NT2/D1 (cell line): Measurements from ENCODE around the gene EEFSEC.

Experiments used
- DNase-seq: peaks from one replicate; pipeline ENCODE4 v3.0.0-alpha.2; 2011; ENCODE audit warnings: low read depth, low spot score
- H3K27me3 ChIP-seq: 2 replicates; pipeline ENCODE4 v1.6.0; 2011; ENCODE audit warnings: mild to moderate bottlenecking; ENCODE audit not compliant: insufficient read length, insufficient read depth
- H3K36me3 ChIP-seq: 2 replicates; pipeline ENCODE4 v1.6.1; 2011; ENCODE audit warnings: mild to moderate bottlenecking, low read length, mixed read lengths; ENCODE audit not compliant: insufficient read depth, insufficient read length
- H3K4me1 ChIP-seq: 2 replicates; pipeline ENCODE4 v1.5.1; 2011; ENCODE audit not compliant: insufficient read depth, insufficient read length
- H3K4me3 ChIP-seq: 2 replicates; pipeline ENCODE4 v1.5.1; 2011; ENCODE audit warnings: low read depth; ENCODE audit not compliant: insufficient read length
- H3K9ac ChIP-seq: 2 replicates; pipeline ENCODE4 v1.6.0; 2011; ENCODE audit warnings: low read depth; ENCODE audit not compliant: insufficient read length
- H3K9me3 ChIP-seq: 2 replicates; pipeline ENCODE4 v1.5.1; 2011; ENCODE audit warnings: mild to moderate bottlenecking, low read length; ENCODE audit not compliant: insufficient read depth
- SUZ12 ChIP-seq: IDR thresholded peaks from 2 replicates; pipeline ENCODE4 v1.6.1; 2011; ENCODE audit not compliant: insufficient read length, insufficient read depth; ENCODE audit errors: extremely low read depth
- YY1 ChIP-seq: IDR thresholded peaks from 2 replicates; pipeline ENCODE4 v1.6.1; 2011; ENCODE audit not compliant: insufficient read length, insufficient read depth
- ZNF274 ChIP-seq: IDR thresholded peaks from 2 replicates; pipeline ENCODE4 v1.6.1; 2011; ENCODE audit warnings: mild to moderate bottlenecking, low read depth, low read length

EEFSEC gene

DNA sequence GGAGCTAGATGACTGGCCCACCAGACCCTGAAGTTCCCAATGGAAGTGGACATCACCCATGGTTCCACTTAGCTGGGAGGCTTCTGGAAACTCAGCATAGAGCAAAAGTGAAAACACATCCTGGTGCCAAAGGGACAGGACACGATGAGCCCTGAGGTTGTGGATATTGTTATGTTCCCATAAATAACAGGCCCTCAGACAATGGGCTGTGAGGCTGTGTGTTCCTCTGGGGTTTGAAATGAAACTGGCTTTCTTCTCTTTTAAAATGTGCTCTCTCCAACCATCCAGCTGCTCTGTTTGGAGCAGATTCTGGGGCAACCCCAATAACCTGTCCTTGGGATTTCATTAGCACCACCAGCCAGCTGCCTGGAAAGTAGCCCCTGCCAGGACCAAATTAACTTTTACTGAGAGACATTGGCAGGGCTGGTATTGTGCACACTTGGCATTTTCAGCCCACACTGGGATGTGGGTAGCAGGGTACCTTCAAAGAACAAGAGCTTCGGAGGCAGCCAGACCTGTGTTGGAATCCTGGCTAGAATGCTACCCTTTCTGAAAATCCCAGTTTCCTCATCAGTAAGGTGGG is 215.9 kb downstream of the EEFSEC start:
- Histone ChIP-seq H3K9ac (no peak overlapping the region), H3K36me3 (no peaks in the 10 kb centered on the region), H3K4me3 (no peak overlapping the region), H3K9me3 (no peaks in the 10 kb centered on the region), H3K27me3 (no peaks in the 10 kb centered on the region), H3K4me1 (peaks cover 17% of the 10 kb centered on the region)
- no peak for DNase-seq
- TF ChIP-seq SUZ12: no peak
- TF ChIP-seq ZNF274: no peak
- no peak for TF ChIP-seq YY1

DNA sequence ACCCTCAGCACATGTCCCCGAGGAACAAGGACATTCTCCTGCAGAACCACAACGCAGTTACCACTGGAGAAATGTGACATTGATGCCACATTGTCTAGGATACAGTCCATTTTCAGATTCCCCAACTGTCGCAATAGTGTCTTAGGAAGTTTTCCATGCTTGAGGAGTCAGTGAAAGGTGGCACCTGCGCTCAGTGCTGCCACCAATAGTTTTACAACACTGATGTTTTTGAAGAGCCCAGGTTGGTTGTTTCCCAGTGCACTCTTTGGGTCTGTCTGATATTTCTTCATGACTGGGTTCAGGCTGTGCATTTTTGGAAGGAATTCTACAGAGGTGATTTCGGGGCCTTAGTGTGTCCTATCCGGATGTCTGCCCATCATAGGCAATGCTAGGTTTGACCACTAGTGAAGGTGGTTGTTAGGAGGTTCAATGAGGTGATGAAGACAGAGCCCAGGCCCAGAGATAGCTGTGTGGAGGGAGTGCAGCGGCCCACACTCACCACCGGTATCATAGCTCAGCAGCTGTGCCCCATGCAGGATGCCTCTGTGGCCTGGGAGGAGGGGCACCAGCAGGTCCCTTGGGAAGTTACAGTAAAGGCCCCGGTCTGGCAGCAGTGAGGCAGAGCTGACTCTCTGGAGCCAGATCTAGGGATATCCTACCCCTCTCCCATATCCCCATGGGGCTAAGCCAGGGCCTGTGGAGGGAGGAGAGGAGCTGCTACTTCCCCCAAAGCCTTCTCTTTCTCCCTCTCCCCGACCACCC is 216.8 kb downstream of the EEFSEC start:
- no peaks in the 10 kb centered on the region for H3K9me3 ChIP-seq
- H3K9ac ChIP-seq: no peak overlapping the region
- no peak for DNase-seq
- TF ChIP-seq SUZ12 (no peak), ZNF274 (no peak)
- no peaks in the 10 kb centered on the region for H3K36me3 ChIP-seq
- H3K27me3 ChIP-seq: no peaks in the 10 kb centered on the region
- H3K4me1 ChIP-seq: peaks cover 17% of the 10 kb centered on the region
- no peak overlapping the region for H3K4me3 ChIP-seq

GRCh38 chr3:128372281-128372680 is 219.0 kb downstream of the EEFSEC start:
- H3K27me3 ChIP-seq: no peaks in the 10 kb centered on the region
- H3K9ac ChIP-seq: no peak overlapping the region
- H3K9me3 ChIP-seq: no peaks in the 10 kb centered on the region
- H3K4me3 ChIP-seq: no peak overlapping the region
- peaks cover 14% of the 10 kb centered on the region for H3K4me1 ChIP-seq
- H3K36me3 ChIP-seq: no peaks in the 10 kb centered on the region
- TF ChIP-seq YY1: no peak
- no peak for TF ChIP-seq SUZ12
- no peak for TF ChIP-seq ZNF274
- no peak for DNase-seq

DNA sequence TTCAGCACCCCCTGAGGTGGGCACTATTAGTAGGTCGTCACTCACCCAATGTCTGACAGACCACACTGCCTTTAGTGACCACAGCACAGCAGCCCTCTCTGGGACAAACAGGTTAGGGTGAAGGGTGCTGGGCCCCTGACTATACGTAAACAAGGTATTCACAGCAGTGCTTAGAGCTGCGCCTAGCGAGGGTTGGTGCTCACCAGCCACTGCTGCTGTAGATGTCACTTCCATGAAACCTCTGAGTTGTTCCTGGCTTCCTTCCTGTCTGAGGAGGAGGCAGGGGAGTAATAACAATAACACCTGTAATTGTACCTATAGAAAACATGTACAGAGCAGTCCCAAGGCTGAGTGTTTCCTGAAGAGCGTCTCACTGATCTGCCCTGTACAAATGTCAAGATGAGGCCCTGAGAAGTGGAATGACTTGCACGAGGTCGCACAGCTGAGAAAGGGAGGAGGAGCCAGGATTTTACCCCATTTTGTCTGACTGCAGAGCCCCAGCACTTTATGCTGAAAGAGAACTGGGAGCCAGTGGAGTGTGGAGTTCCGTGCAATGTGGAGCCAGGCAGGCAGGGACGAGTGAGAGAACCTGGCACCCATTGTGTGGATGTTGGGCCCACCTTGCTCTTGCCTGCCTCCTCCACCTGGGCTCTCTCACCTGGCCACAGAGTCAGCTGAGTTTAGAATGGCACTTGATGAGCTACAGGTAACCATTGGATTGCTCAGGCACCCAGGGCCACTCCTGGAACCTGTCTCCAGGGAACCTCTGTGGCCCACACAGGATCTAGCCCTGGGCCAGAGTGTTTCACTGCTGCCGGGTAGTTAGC is 219.6 kb downstream of the EEFSEC start:
- H3K9ac ChIP-seq: no peak overlapping the region
- H3K4me1 ChIP-seq: peaks cover 9% of the 10 kb centered on the region
- no peaks in the 10 kb centered on the region for H3K36me3 ChIP-seq
- H3K4me3 ChIP-seq: no peak overlapping the region
- no peaks in the 10 kb centered on the region for H3K9me3 ChIP-seq
- TF ChIP-seq SUZ12 (no peak), YY1 (no peak), ZNF274 (no peak)
- no peaks in the 10 kb centered on the region for H3K27me3 ChIP-seq
- no peak for DNase-seq

DNA sequence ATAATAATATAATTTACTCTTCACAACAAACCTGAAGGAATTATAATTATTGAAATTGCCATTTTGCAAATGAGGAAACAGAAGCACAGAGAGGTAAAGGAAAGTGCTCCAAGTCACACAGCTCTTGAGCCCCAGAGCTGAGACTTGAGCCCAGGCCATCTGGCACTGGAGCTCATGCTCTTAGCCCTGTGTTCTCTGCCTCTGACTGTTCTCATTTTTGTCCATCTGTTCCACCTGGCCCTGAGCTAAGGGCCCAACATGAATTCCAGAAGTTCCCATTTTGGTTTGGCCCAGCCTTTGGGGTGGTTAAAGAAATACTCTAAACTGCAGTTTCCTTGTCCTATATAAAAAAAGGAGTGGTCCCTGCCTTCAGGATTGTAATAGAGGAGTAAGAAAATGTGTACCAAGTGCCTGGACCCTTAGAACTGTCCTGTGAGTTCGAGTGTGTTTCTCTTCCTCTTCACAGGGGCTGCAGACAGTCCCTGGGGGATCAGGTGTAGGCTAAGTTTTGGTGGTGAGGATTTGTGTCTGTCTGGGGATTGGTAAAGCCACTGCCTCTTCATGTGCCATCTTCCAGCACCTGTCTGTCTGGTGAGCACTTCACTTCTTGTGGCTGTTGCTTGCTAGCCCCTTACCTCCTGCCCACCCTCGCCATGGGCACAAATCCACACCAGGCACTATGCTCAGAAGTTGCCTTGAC is 221.6 kb downstream of the EEFSEC start:
- DNase-seq: no peak
- Histone ChIP-seq H3K27me3 (no peaks in the 10 kb centered on the region), H3K9ac (no peak overlapping the region), H3K9me3 (no peaks in the 10 kb centered on the region), H3K36me3 (no peaks in the 10 kb centered on the region), H3K4me1 (peaks cover 18% of the 10 kb centered on the region), H3K4me3 (no peak overlapping the region)
- TF ChIP-seq YY1: no peak
- TF ChIP-seq ZNF274: no peak
- no peak for TF ChIP-seq SUZ12

DNA sequence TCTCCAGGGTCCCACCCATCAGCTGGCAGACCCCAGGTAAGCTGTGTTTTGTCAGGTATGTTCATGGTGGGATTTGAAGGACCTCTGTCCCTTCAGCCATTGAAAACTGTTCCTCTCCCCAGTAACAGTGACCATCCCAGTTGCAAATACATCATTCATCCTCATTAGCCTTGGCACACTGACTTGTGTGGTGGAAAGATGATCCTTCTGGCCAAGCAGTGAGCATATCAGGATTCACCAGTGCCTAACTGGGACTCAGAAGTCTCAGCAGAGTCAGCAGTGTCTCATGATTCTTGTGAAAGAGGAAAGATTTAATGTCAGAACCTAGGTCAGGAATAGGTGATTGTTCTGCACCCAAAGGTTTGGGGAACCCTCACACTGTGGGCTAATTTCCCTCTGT is 223.2 kb downstream of the EEFSEC start:
- TF ChIP-seq ZNF274 (no peak), YY1 (no peak), SUZ12 (no peak)
- no peaks in the 10 kb centered on the region for H3K36me3 ChIP-seq
- DNase-seq: no peak
- no peak overlapping the region for H3K9ac ChIP-seq
- H3K9me3 ChIP-seq: no peaks in the 10 kb centered on the region
- no peaks in the 10 kb centered on the region for H3K27me3 ChIP-seq
- no peak overlapping the region for H3K4me3 ChIP-seq
- peaks cover 13% of the 10 kb centered on the region for H3K4me1 ChIP-seq

DNA sequence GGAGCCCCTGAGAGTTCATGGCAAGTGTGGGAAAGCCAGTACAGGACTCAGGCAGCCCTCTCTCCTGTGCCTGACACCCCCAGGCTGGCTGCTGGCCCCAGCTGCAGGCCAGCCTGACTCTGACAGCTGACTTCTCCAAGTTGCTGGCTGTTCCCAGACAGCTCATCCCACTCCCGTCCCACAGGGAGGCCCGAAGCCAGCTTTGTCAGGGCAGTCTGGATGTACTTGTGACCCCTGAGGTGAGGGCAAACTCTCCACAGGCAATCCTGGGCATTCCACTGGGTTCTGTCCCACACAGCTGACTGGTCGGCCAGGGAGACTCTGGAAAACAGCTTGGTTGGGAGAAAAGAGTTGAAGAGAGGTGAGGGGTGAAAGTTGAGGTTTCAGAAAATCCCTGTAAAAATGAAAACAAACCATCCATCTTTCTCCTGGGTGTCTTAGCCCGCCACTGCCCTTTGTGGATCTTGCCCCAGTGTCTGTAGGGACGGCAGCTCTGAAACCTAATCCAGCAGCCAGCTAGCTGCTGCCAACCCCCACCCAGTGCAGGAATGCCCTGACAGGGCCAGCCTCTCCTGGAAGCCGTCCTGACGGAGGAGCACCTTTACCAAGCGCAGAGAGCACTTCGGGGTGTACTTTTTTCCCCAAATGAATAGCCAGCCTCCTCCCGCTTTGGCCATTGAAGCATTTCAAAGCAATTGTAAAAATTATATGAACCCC is 225.5 kb downstream of the EEFSEC start:
- no peaks in the 10 kb centered on the region for H3K9me3 ChIP-seq
- no peaks in the 10 kb centered on the region for H3K27me3 ChIP-seq
- no peaks in the 10 kb centered on the region for H3K36me3 ChIP-seq
- H3K4me3 ChIP-seq: no peak overlapping the region
- no peak for TF ChIP-seq YY1
- no peak for TF ChIP-seq ZNF274
- no peak for TF ChIP-seq SUZ12
- DNase-seq: no peak
- no peak overlapping the region for H3K9ac ChIP-seq
- H3K4me1 ChIP-seq: peaks cover 10% of the 10 kb centered on the region
